ENCODE results near the gene ICA1L. TPM values are rescaled to one million over a fixed set of nuclear protein-coding genes. Genes with fewer than 3 reads are reported as not detected.

Gene ICA1L
- total RNA-seq, 2 experiments from 2014 or later, result 1.5 to 1.6 TPM

GRCh38 chr2:202773301-202773973 is 98.1 kb downstream of the ICA1L start:
- H3K4me1 Mint-ChIP-seq (ENCODE audit: low read depth), result peaks cover 6% of the 10 kb centered on the region
- ChIA-PET CTCF (no interaction called here), POLR2A (interaction anchor here (0.6 kb wide), 1 partner anchor 93 kb away, joined by 3 read pairs; no protein-coding TSS in a partner anchor)

GRCh38 chr2:202771741-202772460 is 99.7 kb downstream of the ICA1L start:
- Mint-ChIP-seq H3K4me3 (no peak overlapping the region), H3K36me3 (ENCODE audit: low read depth) (peaks cover 83% of the 10 kb centered on the region), H3K9me3 (no peaks in the 10 kb centered on the region), H3K27ac (no peak overlapping the region), H3K4me1 (ENCODE audit: low read depth) (peaks cover 15% of the 10 kb centered on the region), H3K27me3 (no peaks in the 10 kb centered on the region)
- Histone ChIP-seq H3K36me3 (ENCODE audit: insufficient read depth, low read length) (peaks cover 25% of the 10 kb centered on the region), H3K9me3 (ENCODE audit: control insufficient read depth in 1 of 2, insufficient read depth in 1 of 2, low read length in 2 of 2) (no peaks in the 10 kb centered on the region), H3K27ac (ENCODE audit: low read depth in 1 of 2, low read length in 2 of 2) (no peak overlapping the region), H3K27me3 (ENCODE audit: control insufficient read depth in 1 of 2, insufficient read depth in 2 of 2, low read length in 2 of 2) (no peaks in the 10 kb centered on the region), H3K4me1 (ENCODE audit: insufficient read depth, low read length) (no peaks in the 10 kb centered on the region), H3K4me3 (ENCODE audit: low read length) (no peak overlapping the region)
- ChIA-PET CTCF (no interaction called here), POLR2A (interaction anchor here (0.7 to 1.3 kb wide), 2 partner anchors 136 to 137 kb away, joined by 3 to 8 read pairs; partner anchors contain the start of gene FAM117B)
- ATAC-seq (ENCODE audit: poor library complexity) (no peak), DNase-seq (no peak)
- intact Hi-C loops (cut with DNase I, micrococcal nuclease), result no loop called here
- TF ChIP-seq CTCF (IDR thresholded peaks at IDR 0.05), result no peak

More at GRCh38 chr2:202773301-202773973, 98.1 kb downstream of the ICA1L start:
- ATAC-seq (ENCODE audit: poor library complexity), result no peak
- TF ChIP-seq CTCF (IDR thresholded peaks at IDR 0.05), result no peak
- Histone ChIP-seq H3K4me3 (ENCODE audit: low read length) (no peak overlapping the region), H3K36me3 (ENCODE audit: insufficient read depth, low read length) (peaks cover 32% of the 10 kb centered on the region), H3K4me1 (ENCODE audit: insufficient read depth, low read length) (no peaks in the 10 kb centered on the region), H3K27ac (ENCODE audit: low read depth in 1 of 2, low read length in 2 of 2) (no peak overlapping the region), H3K9me3 (ENCODE audit: control insufficient read depth in 1 of 2, insufficient read depth in 1 of 2, low read length in 2 of 2) (no peaks in the 10 kb centered on the region), H3K27me3 (ENCODE audit: control insufficient read depth in 1 of 2, insufficient read depth in 2 of 2, low read length in 2 of 2) (no peaks in the 10 kb centered on the region)
- DNase-seq, result no peak
- Mint-ChIP-seq H3K4me3 (no peak overlapping the region), H3K36me3 (ENCODE audit: low read depth) (peaks cover 81% of the 10 kb centered on the region), H3K27me3 (no peaks in the 10 kb centered on the region), H3K27ac (no peak overlapping the region), H3K9me3 (no peaks in the 10 kb centered on the region)
- intact Hi-C loops (cut with DNase I, micrococcal nuclease), result no loop called here

GRCh38 chr2:202771336-202771735 is 100.2 kb downstream of the ICA1L start:
- ChIA-PET CTCF (no interaction called here), POLR2A (interaction anchor here (0.6 to 1.3 kb wide), 2 partner anchors 9 to 137 kb away, joined by 3 to 8 read pairs; partner anchors contain the start of gene FAM117B)
- Mint-ChIP-seq H3K27ac (no peak overlapping the region), H3K27me3 (no peaks in the 10 kb centered on the region), H3K4me3 (no peak overlapping the region), H3K36me3 (ENCODE audit: low read depth) (peaks cover 84% of the 10 kb centered on the region), H3K4me1 (ENCODE audit: low read depth) (peaks cover 19% of the 10 kb centered on the region), H3K9me3 (no peaks in the 10 kb centered on the region)
- Histone ChIP-seq H3K4me1 (ENCODE audit: insufficient read depth, low read length) (no peaks in the 10 kb centered on the region), H3K4me3 (ENCODE audit: low read length) (no peak overlapping the region), H3K27me3 (ENCODE audit: control insufficient read depth in 1 of 2, insufficient read depth in 2 of 2, low read length in 2 of 2) (no peaks in the 10 kb centered on the region), H3K9me3 (ENCODE audit: control insufficient read depth in 1 of 2, insufficient read depth in 1 of 2, low read length in 2 of 2) (no peaks in the 10 kb centered on the region), H3K27ac (ENCODE audit: low read depth in 1 of 2, low read length in 2 of 2) (no peak overlapping the region), H3K36me3 (ENCODE audit: insufficient read depth, low read length) (peaks cover 30% of the 10 kb centered on the region)
- intact Hi-C loops (cut with DNase I, micrococcal nuclease), result no loop called here
- TF ChIP-seq CTCF (IDR thresholded peaks at IDR 0.05), result no peak
- ATAC-seq (ENCODE audit: poor library complexity) (no peak), DNase-seq (no peak)

All from CD4-positive, alpha-beta T cell (primary cell).